Spinal cord (tissue), 10 donors: ENCODE data around the gene NAV2. TPM values are rescaled to one million over a fixed set of nuclear protein-coding genes. Genes with fewer than 3 reads are reported as not detected.

ENCODE experiments used
- DNase-seq, 6 donors: peaks; one replicate each; pipeline versions ENCODE4 v3.0.0 to v3.0.0-alpha.2; 2013 to 2015; ENCODE audit warnings: low spot score in 6 of 6, low read depth in 4 of 6
- H3K27ac ChIP-seq: one replicate; pipeline ENCODE4 v1.5.1; 2013; ENCODE audit warnings: low read depth, low read length, control low read depth
- H3K27me3 ChIP-seq: one replicate; pipeline ENCODE4 v1.6.1; 2013; ENCODE audit warnings: low read length; ENCODE audit not compliant: control insufficient read depth, insufficient read depth
- H3K36me3 ChIP-seq: one replicate; pipeline ENCODE4 v1.6.1; 2013; ENCODE audit warnings: low read length; ENCODE audit not compliant: control insufficient read depth, insufficient read depth
- H3K4me1 ChIP-seq: one replicate; pipeline ENCODE4 v1.6.1; 2013; ENCODE audit warnings: low read length; ENCODE audit not compliant: control insufficient read depth, insufficient read depth
- H3K4me3 ChIP-seq: one replicate; pipeline ENCODE4 v1.5.1; 2013; ENCODE audit warnings: low read depth, low read length, control low read depth
- H3K9me3 ChIP-seq: one replicate; pipeline ENCODE4 v1.6.1; 2013; ENCODE audit warnings: low read length; ENCODE audit not compliant: control insufficient read depth, insufficient read depth
- WGBS: methylation state at CpG from one replicate; pipeline ENCODE4 v1.1.5; 2013; ENCODE audit warnings: missing lambda C conversion rate; ENCODE audit not compliant: insufficient coverage; 5-methylcytosine and 5-hydroxymethylcytosine counted together
- polyA plus RNA-seq, 2 donors: library from polyadenylated mRNA; unstranded; fragments of 120-200 nt; gene quantifications; one replicate each; pipeline ENCODE4 v1.2.1, GENCODE V29; 2013; ENCODE audit not compliant: insufficient read length in 2 of 2
- total RNA-seq, 2 donors: library from RNA; depleted of rRNA in 1 of 2; stranded (reverse); fragments of 120-200 nt in 1 of 2; fragments of >200 nt in 1 of 2; gene quantifications; one replicate each; pipeline versions ENCODE4 v1.2.3 to v1.2.4, GENCODE V29; 2013 to 2014
- donor health status: healthy.

The NAV2 gene
- total and polyA plus RNA-seq, 4 donors, result 23.4 to 50.1 (median 30.4) TPM

DNA sequence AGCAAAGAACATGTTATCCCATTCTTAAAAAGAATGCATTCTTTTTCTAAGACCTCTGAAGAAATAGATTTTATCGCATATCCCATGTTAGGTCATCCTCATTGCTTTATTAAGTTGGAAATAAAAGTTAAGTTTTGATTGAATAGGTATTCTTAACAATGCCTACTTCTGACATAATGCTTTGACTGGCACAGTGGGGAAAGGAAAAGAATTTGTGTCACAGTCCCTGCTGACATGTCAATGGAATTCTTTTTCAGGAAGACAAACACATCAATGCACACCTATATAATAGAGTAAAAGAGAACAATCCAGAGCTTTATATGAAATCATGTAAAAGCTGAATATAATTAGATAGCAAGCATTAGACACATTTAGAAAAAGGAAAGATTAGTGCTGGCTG lies 341.9 kb downstream of the NAV2 start:
- Histone ChIP-seq H3K4me1 (peaks cover 18% of the 10 kb centered on the region), H3K27ac (no peak overlapping the region), H3K36me3 (peaks cover 12% of the 10 kb centered on the region), H3K27me3 (no peaks in the 10 kb centered on the region), H3K9me3 (no peaks in the 10 kb centered on the region), H3K4me3 (no peak overlapping the region)
- no CpG with 5 or more reads among the region's 1 CpG for WGBS
- no peak for DNase-seq

GRCh38 chr11:20055312-20055711 lies 342.7 kb downstream of the NAV2 start:
- no CpG with 5 or more reads among the region's 2 CpGs for WGBS
- no peak overlapping the region for H3K27ac ChIP-seq
- H3K36me3 ChIP-seq, result peaks cover 7% of the 10 kb centered on the region
- DNase-seq, result peak in 1 of 6 donors; percentile 58
- H3K4me3 ChIP-seq, result no peak overlapping the region
- H3K9me3 ChIP-seq, result no peaks in the 10 kb centered on the region
- peaks cover 12% of the 10 kb centered on the region for H3K4me1 ChIP-seq
- H3K27me3 ChIP-seq, result no peaks in the 10 kb centered on the region

GRCh38 chr11:20056109-20056949 lies 343.7 kb downstream of the NAV2 start:
- DNase-seq, result peak in 1 of 6 donors; percentile 68

DNA sequence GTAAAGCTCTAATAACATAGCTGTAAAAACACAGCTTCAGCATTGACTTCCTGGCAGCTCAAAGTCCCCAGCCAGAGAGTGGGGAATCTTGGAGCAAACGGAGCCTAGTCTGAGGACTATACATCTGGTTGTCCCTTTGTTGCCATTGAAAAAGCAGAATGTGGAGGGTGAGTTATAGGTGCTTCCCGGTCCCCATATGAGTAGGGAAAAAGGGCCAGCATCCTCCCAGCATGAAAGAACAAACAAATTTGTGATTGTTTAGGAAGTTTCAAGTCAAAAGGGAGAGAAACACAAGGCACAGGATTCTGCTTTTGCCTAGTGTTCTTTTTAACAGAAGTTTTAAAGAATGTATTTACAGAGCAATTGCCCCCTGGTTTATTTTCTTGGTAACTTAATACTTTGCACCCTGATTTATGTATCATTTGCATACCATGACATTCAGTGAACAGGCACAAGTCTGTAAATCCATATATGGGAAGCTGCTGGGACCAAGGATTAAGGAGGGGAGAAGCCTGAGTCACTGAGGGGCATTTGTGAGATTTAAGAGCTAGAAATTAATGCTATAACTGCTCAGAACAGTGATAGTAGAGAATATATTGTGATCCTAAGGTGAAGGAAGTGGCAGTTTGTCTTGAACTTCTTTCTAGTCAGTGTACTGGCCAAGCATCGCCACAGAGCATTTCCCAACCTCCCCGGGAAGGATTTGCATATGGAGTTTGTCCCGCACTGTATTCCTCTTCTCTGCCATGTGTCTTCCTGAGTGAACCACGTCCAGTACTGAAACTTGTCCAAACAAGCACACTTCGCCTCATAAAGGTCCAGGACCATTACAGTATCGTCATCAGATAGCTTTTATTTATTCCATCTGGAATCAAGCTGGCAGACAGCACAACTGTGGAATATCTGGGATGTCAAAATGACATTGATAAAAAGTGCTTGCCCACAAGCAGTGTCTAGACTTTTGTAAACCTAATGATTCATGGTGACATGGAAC lies 344.6 kb downstream of the NAV2 start:
- 54% methylated on average over 6 of the region's 8 CpGs for WGBS
- no peaks in the 10 kb centered on the region for H3K27me3 ChIP-seq
- H3K4me3 ChIP-seq, result no peak overlapping the region
- H3K9me3 ChIP-seq, result no peaks in the 10 kb centered on the region
- no peak overlapping the region for H3K27ac ChIP-seq
- DNase-seq, result no peak
- peaks cover 7% of the 10 kb centered on the region for H3K36me3 ChIP-seq
- peaks cover 3% of the 10 kb centered on the region for H3K4me1 ChIP-seq

More at GRCh38 chr11:20056109-20056949, 343.7 kb downstream of the NAV2 start:
- Histone ChIP-seq H3K36me3 (peaks cover 7% of the 10 kb centered on the region), H3K4me3 (no peak overlapping the region), H3K27ac (no peak overlapping the region), H3K4me1 (peaks cover 3% of the 10 kb centered on the region), H3K27me3 (no peaks in the 10 kb centered on the region), H3K9me3 (no peaks in the 10 kb centered on the region)
- WGBS, result 39% methylated on average over 3 of the region's 8 CpGs

DNA sequence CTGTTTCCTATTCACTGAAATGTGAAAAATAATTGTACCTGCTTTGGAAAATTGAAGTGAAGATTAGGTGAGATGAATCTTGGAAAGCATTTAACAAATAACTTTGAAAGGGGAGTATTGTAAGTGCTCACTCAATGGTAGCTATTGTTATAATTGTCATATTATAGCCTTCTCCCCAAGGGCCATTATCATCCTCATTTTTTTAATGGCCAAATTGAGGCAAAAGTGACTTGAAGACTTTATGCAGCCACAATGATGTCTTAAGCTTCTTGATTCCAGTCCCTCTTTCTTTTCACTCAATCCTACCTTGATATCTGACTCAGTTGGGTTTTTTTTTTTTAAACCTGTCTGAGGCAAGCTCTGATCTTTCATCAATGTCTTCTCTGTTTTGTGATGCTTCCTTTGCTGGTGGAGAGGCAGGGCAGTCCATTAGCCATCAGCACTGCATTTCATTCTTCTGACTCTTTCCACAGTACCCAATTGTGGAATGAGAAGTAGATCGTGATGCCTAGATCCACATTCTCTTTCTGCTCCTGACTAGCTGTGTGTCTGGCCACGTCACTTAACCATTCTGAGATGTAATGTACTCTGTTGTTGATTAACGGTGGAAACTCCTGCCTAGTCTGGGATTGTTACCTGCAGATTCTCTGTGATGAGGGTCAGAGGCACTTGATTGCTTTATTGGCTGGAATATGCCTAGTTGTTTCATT lies 346.3 kb downstream of the NAV2 start:
- Histone ChIP-seq H3K4me1 (peaks cover 3% of the 10 kb centered on the region), H3K27ac (no peak overlapping the region), H3K9me3 (no peaks in the 10 kb centered on the region), H3K36me3 (peaks cover 7% of the 10 kb centered on the region), H3K27me3 (no peaks in the 10 kb centered on the region), H3K4me3 (no peak overlapping the region)
- whole genome bisulfite sequencing, result 70% methylated on average over 2 of the region's 3 CpGs
- DNase-seq, result no peak

DNA sequence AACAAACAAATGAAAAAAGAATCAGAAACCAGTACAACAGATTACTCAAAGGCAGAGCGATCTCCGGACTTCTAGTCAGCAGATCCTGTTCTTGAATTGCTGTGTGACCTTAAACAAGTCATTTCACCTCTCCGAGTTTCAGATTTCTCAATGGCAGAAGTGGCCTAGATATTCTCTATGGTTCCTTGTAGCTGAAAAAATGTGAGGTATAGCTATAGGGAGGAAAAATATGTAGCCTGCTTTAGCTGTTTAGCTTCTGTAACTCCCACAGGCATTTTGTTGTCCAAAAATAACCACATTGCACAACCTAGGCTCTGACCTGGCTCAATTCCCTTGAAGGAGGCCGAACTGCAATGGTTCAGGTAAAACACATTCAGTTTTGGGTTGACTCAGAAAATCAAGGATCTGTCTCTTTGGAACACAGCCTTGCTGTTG lies 347.0 kb downstream of the NAV2 start:
- no peak for DNase-seq
- Histone ChIP-seq H3K27ac (no peak overlapping the region), H3K9me3 (no peaks in the 10 kb centered on the region), H3K36me3 (peaks cover 7% of the 10 kb centered on the region), H3K4me3 (no peak overlapping the region), H3K27me3 (no peaks in the 10 kb centered on the region), H3K4me1 (peaks cover 3% of the 10 kb centered on the region)
- 93% methylated on average over 3 of the region's 4 CpGs for WGBS

DNA sequence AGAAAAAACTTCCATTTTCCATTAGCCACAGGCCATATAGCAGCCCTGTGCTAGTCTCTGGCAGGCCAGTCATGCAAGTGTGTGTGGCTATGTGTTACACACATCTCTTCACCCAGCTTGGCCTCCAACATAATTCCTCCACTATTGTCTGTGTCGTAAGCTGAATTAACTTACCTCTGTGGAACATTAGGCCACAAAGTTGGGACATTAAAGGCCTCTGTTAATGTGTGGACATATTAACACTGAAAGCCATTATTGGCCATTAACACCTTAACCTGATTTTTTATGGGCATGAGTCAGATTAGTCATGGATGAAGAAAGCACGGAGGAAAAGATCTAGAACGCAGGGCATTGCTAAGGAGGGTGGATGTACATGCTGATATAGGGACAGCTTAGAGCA lies 347.5 kb downstream of the NAV2 start:
- WGBS, result 70% methylated on average over 2 of the region's 3 CpGs
- Histone ChIP-seq H3K4me3 (no peak overlapping the region), H3K27me3 (no peaks in the 10 kb centered on the region), H3K9me3 (no peaks in the 10 kb centered on the region), H3K4me1 (peaks cover 3% of the 10 kb centered on the region), H3K36me3 (peaks cover 7% of the 10 kb centered on the region), H3K27ac (no peak overlapping the region)
- peak in 1 of 6 donors; percentile 37 for DNase-seq

DNA sequence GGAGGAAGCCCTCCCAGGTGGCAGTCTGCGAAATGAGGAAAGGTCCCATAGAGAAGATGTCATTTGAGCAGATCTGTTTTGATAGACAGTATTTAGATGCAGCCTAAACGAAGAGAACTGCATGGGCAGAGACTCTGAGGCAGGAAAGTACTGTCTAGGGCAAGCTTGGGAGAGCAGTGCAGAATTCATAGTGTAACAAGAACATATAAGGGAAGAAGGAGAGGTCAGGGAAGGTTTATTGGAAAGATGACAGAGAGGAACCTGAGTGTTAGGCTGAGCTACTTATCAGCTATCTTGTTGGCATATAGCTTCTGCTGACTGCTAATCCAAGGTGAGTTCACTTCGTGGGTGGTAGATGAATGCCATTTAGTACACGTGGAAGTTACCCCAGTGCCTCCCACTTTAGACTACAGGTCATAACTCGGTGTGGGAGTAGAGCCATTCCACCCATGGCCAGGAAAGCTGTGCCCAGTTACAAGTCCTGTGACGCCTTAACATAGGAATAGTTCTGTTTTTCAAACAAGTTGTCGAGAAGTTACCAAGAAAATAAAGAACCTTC lies 348.1 kb downstream of the NAV2 start:
- H3K9me3 ChIP-seq, result no peaks in the 10 kb centered on the region
- peaks cover 3% of the 10 kb centered on the region for H3K4me1 ChIP-seq
- H3K4me3 ChIP-seq, result no peak overlapping the region
- 87% methylated on average over 6 of the region's 7 CpGs for WGBS
- H3K36me3 ChIP-seq, result peaks cover 5% of the 10 kb centered on the region
- no peak overlapping the region for H3K27ac ChIP-seq
- H3K27me3 ChIP-seq, result no peaks in the 10 kb centered on the region
- no peak for DNase-seq

GRCh38 chr11:20061776-20062175 lies 349.1 kb downstream of the NAV2 start:
- no peaks in the 10 kb centered on the region for H3K4me1 ChIP-seq
- no peak overlapping the region for H3K4me3 ChIP-seq
- no peaks in the 10 kb centered on the region for H3K9me3 ChIP-seq
- H3K27ac ChIP-seq, result no peak overlapping the region
- no peaks in the 10 kb centered on the region for H3K36me3 ChIP-seq
- WGBS, result no CpG with 5 or more reads among the region's 5 CpGs
- DNase-seq, result no peak
- H3K27me3 ChIP-seq, result no peaks in the 10 kb centered on the region
